HG03439 (cell line): ENCODE measurements around the gene NR6A1.
"Not testable (repeated sequence)": the region's sequence is repeated elsewhere in the genome, so short reads cannot be mapped to it uniquely, and the experiment has no call there.

Source experiments
- ATAC-seq: cut with Tn5 transposase; IDR thresholded peaks from one replicate; pipeline ENCODE4 v1.9.1; 2021; ENCODE audit warnings: mild to moderate bottlenecking, moderate library complexity; ENCODE audit not compliant: unreplicated experiment

NR6A1 gene

DNA sequence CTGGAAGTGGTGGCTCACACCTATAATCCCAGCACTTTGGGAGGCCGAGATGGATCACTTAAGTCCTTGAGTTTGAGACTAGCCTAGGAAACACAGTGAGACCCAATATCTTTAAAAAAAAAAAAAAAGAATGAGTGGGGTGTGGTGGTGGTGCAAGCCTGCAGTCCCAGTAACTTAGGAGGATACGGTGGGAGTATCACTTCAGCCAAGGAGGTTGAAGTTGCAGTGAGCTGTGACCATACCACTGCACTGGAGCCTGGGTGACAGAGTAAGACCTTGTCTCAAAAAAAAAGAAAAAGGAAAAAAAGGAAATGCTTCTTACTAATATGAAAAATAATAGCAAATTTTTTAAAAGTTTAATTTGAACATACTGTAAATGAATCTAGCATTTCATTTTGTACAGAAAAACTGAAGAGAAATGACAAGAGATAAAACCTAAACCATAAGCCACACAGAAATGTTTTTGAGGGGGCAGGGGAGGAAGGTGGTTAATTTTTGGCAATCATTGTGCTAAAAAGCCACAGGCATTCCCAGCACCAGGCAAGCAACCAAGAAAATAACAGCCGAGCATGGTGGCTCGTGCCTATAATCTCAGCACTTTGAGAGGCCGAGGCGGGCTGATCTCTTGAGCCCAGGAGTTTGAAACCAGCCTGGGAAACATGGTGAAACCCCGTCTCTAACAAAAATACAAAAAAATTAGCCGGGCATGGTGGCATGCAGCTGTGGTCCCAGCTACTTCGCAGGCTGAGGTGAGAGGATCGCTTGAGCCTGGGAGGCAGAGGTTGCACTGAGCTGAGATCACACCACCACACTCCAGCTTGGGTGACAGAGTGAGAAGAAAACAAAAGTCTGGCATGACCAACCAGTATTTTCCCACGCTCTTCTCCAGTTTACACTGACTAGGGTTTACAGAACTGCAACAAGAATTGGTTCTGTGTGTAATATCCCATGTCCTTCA lies 149.5 kb downstream of the NR6A1 start:
- ATAC-seq = no peak

GRCh38 chr9:124618476-124618875 lies 152.6 kb downstream of the NR6A1 start:
- ATAC-seq = no peak

DNA sequence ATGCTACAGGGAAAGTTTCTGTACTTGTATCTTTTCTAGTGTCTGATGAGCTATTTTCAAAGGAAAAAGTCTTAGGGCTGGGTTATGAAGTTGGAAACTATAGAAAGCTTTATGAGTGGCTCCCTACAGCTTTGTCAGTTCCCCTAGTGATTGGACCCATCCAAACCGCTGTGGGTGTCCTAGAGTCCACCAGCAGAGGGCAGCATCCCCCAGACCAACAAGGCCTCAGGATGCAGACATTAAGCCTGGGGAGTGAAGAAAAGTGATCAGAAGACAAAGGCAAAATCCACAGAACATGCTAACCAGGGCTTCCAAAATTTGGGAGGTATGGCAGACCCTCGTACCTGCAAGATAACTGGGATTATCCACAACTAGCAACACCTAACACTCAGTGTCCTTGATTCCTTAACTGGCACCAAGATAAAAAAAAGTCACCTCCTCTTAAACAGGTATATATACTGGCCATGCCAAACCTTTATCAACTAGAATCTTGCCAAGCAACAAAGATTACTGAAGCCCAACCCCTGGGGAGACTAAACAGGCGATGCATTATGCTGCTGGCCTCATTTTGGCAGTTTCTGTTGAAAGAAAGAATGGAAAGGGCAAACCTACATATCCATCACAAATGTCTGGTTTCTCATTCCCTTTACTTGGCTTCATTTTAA lies 153.5 kb downstream of the NR6A1 start:
- ATAC-seq = peak; percentile 51

- no peak for ATAC-seq
Observed at GRCh38 chr9:124616961-124617360, 154.2 kb downstream of the NR6A1 start.

DNA sequence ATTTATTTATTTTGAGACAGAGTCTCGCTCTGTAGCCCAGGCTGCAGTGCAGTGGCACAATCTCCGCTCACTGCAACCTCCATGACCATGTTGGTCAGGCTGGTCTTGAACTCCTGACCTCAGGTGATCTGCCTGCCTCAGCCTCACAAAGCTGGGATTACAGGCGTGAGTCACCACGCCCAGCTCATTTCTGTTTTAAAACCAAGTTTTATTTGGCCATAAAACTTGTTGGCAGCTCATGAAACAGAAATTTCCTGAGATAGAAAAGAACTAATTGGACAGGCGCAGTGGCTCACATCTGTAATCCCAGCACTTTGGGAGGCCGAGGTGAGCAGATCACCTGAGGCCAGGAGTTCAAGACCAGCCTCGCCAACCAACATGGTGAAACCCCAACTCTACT lies 155.3 kb downstream of the NR6A1 start:
- ATAC-seq = not testable (repeated sequence)

DNA sequence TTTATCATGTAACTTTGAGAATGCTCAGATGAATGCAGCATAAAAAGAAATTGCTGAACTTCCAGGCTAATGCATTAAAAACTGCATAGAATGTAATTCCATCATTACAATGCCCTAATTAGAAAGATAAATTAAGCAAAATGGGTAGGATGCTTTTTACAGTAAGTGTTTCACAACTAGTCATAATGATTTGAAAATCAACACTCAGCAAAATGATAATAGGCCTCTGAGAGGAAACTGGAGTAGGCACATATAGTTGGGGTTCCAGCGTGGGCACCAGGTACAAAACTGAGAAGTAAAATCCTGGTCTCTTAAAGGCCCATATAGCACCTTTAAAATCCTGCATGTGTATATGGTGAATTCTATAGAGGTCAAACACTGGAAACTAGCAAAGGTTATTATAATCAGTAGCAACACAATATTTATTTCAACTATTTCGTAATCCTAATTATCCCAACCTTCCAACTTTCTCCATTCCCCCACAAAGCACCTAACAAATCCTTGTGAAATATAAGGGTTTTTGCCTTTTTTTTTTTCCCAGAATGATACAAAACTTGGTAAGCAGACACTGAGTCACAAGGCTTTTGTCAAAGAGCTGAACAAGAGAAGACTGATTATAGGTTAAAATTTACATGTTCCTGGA lies 155.9 kb downstream of the NR6A1 start:
- no peak for ATAC-seq

- ATAC-seq = no peak
Observed at GRCh38 chr9:124613849-124614248, 157.3 kb downstream of the NR6A1 start.

DNA sequence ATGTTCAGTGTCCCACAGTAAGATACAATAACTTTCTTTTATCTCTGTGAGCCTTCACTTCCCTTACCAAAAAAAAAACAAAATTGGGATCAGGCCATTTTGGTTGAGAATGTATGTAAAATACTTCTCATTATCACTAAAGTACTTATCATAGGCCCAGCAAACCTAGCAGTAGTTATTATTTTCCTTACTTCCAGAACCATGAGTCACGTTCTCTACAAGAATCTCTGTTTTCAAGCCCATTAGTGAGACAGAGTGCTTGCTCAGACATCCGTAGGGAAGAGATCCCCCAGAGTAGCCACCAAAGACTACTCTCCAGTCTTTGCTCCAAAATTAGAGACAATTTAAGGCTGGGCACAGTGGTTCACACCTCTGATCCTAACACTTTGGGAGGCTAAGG lies 160.0 kb downstream of the NR6A1 start:
- no peak for ATAC-seq

DNA sequence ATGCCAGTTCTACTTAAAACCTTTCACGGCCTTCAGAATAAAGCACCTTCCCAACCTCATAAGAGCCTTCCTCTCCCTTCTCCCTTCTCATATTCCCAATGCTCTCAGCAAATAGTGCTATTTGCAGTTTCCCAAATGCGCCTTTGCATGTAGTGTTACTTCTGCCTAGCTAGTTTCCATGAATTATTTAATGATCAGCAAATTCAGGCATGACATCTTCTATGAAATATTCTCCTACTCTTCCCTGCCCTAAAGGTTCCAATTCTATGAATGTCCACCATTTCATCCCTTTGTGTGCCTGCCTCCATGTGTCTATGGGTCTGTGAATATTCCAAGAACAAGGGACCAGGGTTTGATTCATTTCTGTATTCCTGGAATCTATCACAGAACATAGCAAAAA lies 165.1 kb downstream of the NR6A1 start:
- ATAC-seq = no peak

- ATAC-seq = no peak
Observed at GRCh38 chr9:124605258-124605657, 165.9 kb downstream of the NR6A1 start.

DNA sequence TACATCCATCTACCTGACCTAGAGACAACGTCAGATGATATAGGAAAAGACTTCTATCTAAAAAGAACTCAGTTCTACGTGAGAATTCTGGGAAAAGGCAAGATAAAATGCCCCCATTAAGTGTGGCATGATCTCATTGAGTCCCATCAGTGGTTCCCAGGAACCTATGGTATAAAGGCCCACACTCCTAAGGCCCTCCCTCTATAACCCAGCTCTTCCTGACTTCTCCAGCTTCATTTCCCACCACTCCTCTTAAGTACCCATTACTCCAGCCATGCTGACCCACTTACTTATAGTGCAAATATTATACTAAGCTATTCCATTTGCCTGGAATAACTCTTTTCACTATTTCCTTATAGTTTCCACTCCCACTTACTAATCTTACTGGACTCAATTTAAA lies 168.5 kb downstream of the NR6A1 start:
- ATAC-seq = no peak

DNA sequence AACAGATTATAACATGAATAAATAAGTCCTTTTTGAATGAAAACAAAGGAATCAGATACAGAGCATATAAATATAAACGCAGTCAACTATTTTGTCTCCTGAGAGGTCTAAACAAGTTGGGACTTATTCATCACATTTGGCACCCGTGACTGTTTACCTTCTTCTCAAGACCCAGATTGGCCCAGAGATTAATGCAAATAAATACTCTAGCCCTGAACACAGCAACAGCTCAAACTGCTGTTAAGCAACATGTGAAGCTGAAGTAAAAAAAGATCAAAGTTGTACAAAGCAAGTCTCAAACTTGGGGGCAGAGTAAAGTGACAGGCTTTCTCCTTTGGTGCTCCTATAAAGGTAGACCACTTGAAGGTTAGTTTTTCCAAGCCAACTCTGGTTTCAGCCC lies 168.9 kb downstream of the NR6A1 start:
- ATAC-seq = no peak

DNA sequence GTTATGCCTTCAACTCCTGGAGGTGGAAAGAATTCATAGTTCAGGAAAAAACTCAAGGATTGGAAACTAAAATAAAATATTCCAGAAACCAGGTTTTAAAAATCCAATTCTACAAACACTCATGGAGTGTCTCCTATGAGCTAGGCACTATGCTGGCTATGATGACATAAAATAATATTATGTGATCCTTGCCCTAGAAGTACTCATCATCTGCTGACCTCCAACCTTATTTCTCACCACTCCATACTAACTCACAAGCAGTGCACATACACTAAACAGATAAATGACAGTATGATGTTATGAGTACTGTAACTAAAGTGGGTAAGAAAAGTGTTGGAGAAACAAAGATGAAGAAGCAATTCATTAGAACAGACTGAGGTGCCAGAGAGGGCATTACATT lies 170.7 kb downstream of the NR6A1 start:
- ATAC-seq = no peak

- no peak for ATAC-seq
Observed at GRCh38 chr9:124599121-124599795, 171.9 kb downstream of the NR6A1 start.

GRCh38 chr9:124598048-124598447 lies 173.1 kb downstream of the NR6A1 start:
- no peak for ATAC-seq

DNA sequence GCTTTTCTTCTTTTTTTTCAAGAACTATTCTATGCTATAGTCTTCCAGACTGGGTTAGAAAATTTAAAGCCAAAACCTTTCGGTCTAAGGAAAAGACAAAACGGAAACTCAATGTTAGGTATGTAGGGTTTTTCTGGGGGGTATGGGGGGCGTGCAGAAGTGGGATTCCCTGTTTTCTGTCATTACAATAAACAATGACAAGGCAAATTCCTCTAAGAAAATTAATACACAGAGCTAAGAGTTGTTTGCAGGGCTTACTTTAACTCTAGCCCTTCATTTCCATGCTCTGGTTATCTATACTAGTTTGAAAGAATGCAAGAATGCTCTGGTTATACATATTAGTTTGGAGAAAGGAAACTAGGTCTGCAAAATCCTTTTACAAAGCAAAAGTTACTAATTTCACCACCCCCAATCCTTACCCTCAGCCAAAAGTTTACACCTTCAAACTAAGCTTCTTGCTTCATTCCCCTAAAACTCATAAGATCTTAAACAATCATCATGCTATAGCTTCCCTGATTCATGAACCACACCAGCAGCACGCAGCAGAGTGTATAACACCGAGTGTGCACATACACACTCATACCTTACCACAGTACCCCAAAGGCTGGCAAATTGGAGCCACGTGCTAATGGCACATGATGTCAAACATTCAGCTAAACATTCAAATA lies 174.8 kb downstream of the NR6A1 start:
- ATAC-seq = no peak

DNA sequence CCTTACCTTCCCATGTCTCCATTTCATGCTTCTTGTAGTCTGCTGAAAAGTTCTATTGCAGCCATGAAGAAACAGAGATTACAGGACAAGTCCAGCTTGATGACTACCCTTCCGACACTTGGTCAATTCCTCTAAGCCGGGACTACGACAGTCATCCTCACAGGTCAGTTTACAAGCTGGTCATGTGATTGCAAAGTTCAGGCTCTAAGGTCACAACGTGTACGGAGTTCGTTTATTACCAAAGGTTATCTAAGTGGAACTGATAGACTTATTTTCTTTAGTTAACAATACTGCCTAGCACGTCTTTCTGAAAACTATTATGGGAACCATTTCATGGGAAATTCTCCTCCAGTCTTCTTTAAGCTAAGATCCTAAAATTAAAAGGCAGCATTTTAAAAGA lies 175.4 kb downstream of the NR6A1 start:
- ATAC-seq = no peak

- no peak for ATAC-seq
Observed at GRCh38 chr9:124594673-124595072, 176.4 kb downstream of the NR6A1 start.

- ATAC-seq = no peak
Observed at GRCh38 chr9:124594225-124594624, 176.9 kb downstream of the NR6A1 start.

GRCh38 chr9:124593651-124594058 lies 177.5 kb downstream of the NR6A1 start:
- no peak for ATAC-seq

DNA sequence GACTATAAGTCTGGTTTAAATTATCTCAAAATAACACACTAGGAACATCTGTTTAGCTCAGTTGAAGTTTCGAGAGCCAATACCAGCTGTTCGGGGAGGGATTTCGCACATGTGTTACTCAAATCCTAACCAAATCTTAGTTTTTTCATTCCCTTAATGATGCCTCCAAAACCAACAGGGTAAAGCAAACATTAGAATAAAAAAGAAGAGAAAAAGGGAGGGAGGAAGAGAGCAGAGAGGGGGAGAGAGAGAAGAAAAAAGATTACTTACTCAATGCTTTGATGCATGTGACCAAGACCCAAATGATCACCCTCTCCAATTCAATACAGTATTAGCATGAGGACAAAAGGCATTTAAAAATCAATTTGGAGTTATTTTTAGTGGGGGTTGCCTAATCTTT lies 177.9 kb downstream of the NR6A1 start:
- ATAC-seq = no peak
